Muscle of arm (tissue), 12 donors: ENCODE results near the gene LRP5. TPM values are rescaled to one million over a fixed set of nuclear protein-coding genes. Genes with fewer than 3 reads are reported as not detected.
"Not testable (repeated sequence)": the region's sequence is repeated elsewhere in the genome, so short reads cannot be mapped to it uniquely, and the experiment has no call there.

Experiments
- DNase-seq: peaks from one replicate; pipeline ENCODE4 v3.0.0-alpha.2; 2013
- polyA plus RNA-seq, 12 donors: library from polyadenylated mRNA; unstranded; fragments of 120-200 nt; gene quantifications; one replicate each; pipeline ENCODE4 v1.2.1, GENCODE V29; 2013; ENCODE audit not compliant: insufficient read length in 12 of 12

Gene LRP5
- polyA plus RNA-seq, 12 donors: 33.3 to 88.3 (median 44.0) TPM; not detected in 1

DNA sequence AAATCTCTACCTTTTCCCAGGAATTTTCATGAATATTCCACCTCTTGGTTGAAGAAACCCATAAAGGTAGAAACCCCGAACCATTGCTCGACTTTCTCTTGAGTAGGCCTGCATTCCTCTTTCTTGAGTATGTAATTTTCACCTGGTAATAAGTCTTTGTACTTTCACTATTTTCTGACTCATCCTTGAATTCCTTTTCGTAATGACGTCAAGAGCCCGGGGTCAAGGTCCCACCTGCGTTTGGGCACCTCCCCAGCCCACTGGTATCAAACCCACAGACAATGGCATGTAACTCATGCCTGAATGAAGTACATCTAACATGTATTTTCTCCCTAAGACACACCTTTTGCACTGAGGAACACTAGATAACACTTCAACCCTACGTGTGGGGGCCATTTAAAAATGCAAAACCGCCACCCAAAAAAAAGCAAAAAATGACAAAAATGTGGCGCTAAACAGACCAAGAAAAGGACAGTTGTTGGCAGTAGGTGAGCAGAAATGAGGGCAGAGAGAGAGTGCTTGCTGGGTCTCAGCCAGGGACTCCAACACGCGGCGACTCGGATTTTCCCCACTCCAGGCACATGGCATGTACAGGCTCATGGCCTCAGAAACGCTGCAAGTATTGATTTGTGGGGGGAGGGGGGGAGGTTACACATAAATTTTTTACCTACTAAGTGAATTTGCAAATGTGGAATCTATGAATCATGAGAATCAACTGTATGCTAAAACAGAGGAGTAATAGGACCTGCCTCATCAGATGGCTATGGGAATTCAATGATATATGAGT lies 36.5 kb upstream of the LRP5 start:
- no peak for DNase-seq

DNA sequence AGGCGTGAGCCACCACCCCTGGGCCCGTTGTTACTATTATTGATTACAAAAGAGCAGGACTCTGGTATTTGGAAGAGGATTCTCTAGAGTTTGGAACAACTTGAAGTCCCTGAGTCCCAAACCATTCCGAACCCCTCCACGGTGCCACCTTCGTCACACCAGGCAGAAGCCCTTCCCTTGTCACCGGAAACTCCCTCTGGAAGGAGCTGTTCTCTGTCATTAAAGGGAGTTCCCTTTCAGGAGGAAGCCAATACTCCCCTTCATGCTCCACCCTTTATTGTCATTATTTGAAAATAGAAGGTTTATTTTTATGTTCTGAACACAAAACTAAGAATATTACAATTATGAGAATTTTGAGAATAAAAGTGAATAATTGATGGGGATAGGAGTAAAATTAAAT lies 35.5 kb upstream of the LRP5 start:
- DNase-seq: no peak

DNA sequence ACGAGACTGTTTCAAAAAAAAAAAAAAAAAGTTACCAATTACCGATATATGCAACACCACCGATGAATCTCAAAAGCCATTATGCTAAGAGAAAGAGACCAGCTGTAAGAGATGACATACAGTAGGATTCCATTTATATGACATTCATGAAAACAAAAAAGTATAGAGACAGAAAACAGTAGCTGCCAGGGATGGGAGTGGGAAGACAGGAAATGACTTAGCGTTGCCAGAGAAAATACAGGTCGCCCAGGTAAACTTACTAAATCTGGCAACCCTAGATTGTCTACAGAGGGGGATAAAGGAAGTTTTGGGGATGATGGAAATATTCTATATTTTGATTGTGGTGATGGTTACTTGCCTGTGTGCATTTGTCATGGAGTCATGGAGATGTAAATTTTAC lies 32.7 kb upstream of the LRP5 start:
- no peak for DNase-seq

DNA sequence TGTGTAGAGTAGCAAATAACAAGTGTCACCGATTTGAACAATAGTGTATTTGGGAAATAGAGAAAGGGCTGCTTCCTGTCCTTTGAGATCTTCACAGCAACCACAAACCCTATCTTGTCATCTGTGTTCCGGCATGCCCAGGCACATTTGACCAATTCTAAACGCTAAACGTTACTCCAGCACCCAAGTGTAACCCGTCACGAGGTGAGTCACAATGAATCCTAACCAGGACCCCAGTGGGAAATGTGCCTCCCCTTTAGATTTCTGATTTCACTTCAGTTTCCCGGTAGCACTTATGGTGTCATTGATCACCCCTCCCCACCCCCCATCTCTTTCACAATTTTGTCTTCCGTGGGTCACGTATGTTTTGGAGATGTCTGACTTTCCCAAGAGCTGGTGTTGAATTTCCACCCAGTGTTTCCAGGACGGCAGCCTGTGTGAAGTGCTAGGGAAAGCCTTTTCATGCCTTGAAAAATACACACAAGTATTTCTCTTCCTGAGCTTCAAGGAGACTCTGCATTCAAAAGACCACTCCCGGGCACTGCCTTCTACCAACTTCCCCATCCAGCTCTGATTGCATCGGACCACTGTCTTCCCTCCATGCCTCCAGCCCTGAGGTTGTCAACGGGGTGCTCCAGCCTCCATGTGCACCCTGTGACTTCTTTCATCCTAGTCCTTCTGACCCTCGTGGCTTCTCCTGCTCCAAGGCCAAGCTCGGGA lies 30.1 kb upstream of the LRP5 start:
- no peak for DNase-seq

DNA sequence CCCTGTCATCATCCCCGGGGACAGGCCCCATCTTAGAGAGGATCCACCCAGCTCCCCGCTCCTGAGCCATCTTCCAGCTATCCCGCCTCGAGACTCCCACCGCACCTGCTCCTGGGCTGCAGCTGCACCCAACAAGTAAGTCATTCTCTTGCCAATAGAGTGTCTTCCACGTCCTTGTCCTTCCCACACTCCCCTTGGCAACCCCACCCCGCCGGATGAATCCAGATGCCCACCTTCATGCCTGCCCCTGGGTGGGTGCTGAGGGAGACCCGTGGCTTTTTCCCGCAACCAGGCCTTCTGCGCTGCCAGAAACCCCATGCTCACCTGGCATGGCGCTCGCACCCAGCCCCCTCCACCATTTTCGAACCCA lies 29.5 kb upstream of the LRP5 start:
- DNase-seq: no peak

GRCh38 chr11:68284588-68284987 lies 27.8 kb upstream of the LRP5 start:
- DNase-seq: not testable (repeated sequence)

GRCh38 chr11:68287419-68287818 lies 25.0 kb upstream of the LRP5 start:
- DNase-seq: no peak

DNA sequence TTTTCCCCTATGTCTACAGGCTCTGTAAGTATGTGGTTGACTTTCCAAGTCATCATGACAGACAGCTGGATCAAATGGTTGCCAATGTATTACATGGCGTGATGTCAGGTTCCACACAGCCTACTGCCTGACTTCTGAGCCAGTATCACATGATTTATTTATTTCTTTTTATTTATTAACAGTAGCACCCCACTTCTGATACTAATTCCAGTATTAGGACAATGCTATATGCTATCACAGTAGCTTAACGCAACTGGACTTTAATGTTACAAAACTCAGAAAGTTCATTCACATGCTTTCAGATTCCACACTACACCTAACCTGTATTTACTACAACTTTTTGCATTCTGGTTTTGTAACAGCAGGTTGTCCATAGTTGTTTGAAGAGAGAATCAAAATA lies 22.9 kb upstream of the LRP5 start:
- DNase-seq: no peak

DNA sequence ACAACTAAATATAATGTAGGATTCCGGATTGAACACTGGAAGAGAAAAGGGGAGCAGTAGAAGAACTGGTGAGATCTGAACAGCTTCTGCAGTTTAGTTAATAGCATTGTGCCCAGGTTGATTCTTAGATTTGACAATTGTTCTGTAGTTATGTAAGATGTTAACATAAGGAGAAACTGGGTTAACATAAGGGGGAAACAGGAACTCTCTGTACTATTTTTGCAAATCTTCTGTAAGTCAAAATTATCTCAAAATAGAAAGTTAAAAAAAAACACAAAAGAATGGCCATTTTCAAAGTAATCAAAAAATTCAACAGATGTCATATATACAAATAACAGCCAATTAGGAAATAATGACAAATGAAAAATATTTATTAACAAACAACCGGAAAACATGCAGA lies 18.7 kb upstream of the LRP5 start:
- no peak for DNase-seq

- DNase-seq: no peak
Measured at GRCh38 chr11:68295271-68295670, 17.1 kb upstream of the LRP5 start.

GRCh38 chr11:68295940-68296339 lies 16.5 kb upstream of the LRP5 start:
- DNase-seq: no peak

GRCh38 chr11:68296344-68297051 lies 15.9 kb upstream of the LRP5 start:
- DNase-seq: no peak

DNA sequence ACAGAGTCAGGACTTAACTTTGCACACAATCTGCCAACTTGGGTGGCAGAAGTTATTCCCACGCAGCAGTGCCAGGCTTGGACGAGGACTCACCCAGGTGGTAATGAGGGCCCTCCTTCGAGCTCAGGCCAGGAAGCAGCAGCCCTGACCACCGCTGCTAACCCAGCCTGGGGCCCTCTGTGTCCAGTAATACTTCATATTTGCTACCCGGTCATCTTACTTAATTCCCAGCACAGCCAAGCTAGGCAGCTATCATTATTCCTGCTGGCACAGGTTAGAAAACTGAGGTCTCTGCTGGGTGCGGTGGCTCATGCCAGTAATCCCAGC lies 15.4 kb upstream of the LRP5 start:
- DNase-seq: no peak

- DNase-seq: no peak
Measured at GRCh38 chr11:68297494-68297811, 14.9 kb upstream of the LRP5 start.

DNA sequence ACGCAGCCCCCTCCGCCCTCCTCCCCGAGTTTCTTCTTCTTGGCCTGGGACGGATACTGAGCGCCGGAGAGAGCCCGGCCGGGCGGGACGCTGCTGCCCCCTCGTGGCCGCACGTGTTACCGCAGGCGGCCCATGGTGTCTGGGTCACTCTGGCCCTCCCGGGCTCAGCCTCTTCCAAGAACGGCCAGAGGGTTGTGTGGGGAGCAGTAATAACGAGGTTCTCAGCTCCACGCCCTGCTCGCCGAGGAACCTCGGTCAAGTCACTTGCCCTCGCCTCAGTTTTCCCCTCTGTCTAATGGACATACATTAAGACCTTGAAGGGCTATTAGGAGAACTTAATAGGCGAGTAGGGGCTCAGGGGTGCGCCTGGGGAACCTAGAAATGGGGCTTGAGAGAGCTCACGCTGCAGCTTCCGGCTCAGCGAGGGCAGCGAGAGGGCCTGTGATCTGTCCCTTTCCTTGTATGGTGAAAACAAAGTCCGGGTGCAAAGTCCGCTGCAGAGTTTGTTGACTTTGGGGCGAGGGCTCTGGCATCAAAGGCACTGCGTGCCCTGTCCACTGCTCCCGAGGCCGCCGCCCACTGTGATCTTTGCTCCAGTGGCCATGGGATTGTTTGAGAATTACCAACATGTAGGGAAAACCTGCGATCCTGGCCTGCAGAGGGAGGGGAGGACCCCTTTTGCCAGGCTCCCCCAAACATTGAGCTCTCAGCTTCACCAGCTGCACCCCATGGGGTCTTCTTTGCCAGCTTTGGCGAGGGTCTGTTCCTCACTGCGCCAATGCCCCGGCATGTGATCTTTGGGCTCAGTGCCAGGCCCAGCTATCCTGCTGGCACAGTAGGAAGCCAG lies 14.4 kb upstream of the LRP5 start:
- DNase-seq: peak; percentile 86

GRCh38 chr11:68298659-68299516 lies 13.5 kb upstream of the LRP5 start:
- no peak for DNase-seq

- not testable (repeated sequence) for DNase-seq
Measured at GRCh38 chr11:68299517-68299879, 12.9 kb upstream of the LRP5 start.

- DNase-seq: no peak
Measured at GRCh38 chr11:68300076-68300830, 12.1 kb upstream of the LRP5 start.

GRCh38 chr11:68302256-68302655 lies 10.1 kb upstream of the LRP5 start:
- no peak for DNase-seq

GRCh38 chr11:68302670-68303069 lies 9.7 kb upstream of the LRP5 start:
- no peak for DNase-seq

DNA sequence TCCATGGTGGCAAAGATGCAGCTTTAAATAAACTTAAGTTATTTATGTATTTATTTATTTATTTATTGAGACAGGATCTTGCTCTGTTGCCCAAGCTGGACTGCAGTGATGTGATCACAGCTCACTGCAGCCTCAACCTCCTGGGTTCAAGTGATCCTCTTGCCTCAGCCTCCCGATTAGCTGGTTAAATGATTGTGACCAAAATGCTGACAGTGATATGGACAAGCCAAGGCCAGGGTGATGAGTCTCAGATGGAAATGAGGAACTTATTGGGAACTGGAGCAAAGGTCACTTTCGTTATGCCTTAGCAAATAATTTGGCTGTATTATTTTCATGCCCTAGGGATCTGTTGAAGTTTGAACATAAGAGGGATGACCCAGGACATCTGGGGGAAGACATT lies 9.3 kb upstream of the LRP5 start:
- DNase-seq: no peak
